CD4-positive, alpha-beta T cell (primary cell): ENCODE data around the gene DPYSL4. TPM values are rescaled to one million over a fixed set of nuclear protein-coding genes. Genes with fewer than 3 reads are reported as not detected.

Experiments used
- ATAC-seq: fragments of 200-7000 bp; cut with Tn5 transposase; one replicate; pipeline ENCODE4 v1.10.0; 2022; ENCODE audit warnings: mild to moderate bottlenecking; ENCODE audit not compliant: poor library complexity
- CTCF ChIA-PET: fragments of 350-600 bp; sonication (Branson Sonifier 250); formaldehyde crosslinking; loops from one replicate; lab custom pipeline; 2021; ENCODE audit warnings: antibody characterized with exemption, inconsistent platforms; lab: Charles Lee
- POLR2A ChIA-PET: fragments of 350-600 bp; sonication (Branson Sonifier 250); formaldehyde crosslinking; loops from one replicate; lab custom pipeline; 2021; ENCODE audit warnings: antibody characterized with exemption, inconsistent platforms; lab: Charles Lee
- DNase-seq, 14 experiments: peaks; one replicate each; pipeline ENCODE4 v3.0.0-alpha.2; 2013 to 2020; ENCODE audit warnings: mixed read lengths in 2 of 14
- H3K27ac ChIP-seq, 2 donors: one replicate each; pipeline versions ENCODE4 v1.5.1 to v1.7.0; 2013; ENCODE audit warnings: low read length in 2 of 2, low read depth in 1 of 2, mild to moderate bottlenecking in 1 of 2
- H3K27me3 ChIP-seq, 2 experiments: 1 replicate in 1 of 2; 2 replicates in 1 of 2; pipeline versions ENCODE4 v1.6.1 to v1.7.0; 2013; ENCODE audit warnings: low read length in 2 of 2, control low read depth in 1 of 2, mild to moderate bottlenecking in 1 of 2, moderate library complexity in 1 of 2; ENCODE audit not compliant: insufficient read depth in 2 of 2, control insufficient read depth in 1 of 2
- H3K36me3 ChIP-seq: one replicate; pipeline ENCODE4 v1.6.1; 2013; ENCODE audit warnings: low read length, control low read depth; ENCODE audit not compliant: insufficient read depth
- H3K4me1 ChIP-seq: one replicate; pipeline ENCODE4 v1.6.1; 2013; ENCODE audit warnings: low read length, control low read depth; ENCODE audit not compliant: insufficient read depth
- H3K4me3 ChIP-seq: one replicate; pipeline ENCODE4 v1.5.1; 2013; ENCODE audit warnings: mild to moderate bottlenecking, low read length, moderate library complexity
- H3K9me3 ChIP-seq, 2 experiments: 1 replicate in 1 of 2; 2 replicates in 1 of 2; pipeline versions ENCODE4 v1.6.1 to v1.7.0; 2013; ENCODE audit warnings: low read length in 2 of 2, mild to moderate bottlenecking in 2 of 2, control low read depth in 1 of 2, moderate library complexity in 1 of 2; ENCODE audit not compliant: control insufficient read depth in 1 of 2, insufficient read depth in 1 of 2
- H3K27ac Mint-ChIP-seq: one replicate; pipeline ENCODE4 v1.8.0; 2020; ENCODE audit warnings: mixed read lengths
- H3K27me3 Mint-ChIP-seq: one replicate; pipeline ENCODE4 v1.8.0; 2021; ENCODE audit warnings: mixed read lengths
- H3K36me3 Mint-ChIP-seq: one replicate; pipeline ENCODE4 v1.8.0; 2021; ENCODE audit warnings: low read depth, mixed read lengths
- H3K4me1 Mint-ChIP-seq: one replicate; pipeline ENCODE4 v1.8.0; 2021; ENCODE audit warnings: low read depth, mixed read lengths
- H3K4me3 Mint-ChIP-seq: one replicate; pipeline ENCODE4 v1.8.0; 2020; ENCODE audit warnings: mild to moderate bottlenecking, mixed read lengths
- H3K9me3 Mint-ChIP-seq: one replicate; pipeline ENCODE4 v1.8.0; 2020; ENCODE audit warnings: mixed read lengths
- CTCF ChIP-seq: fragments of 200-600 bp; IDR thresholded peaks from one replicate; pipeline ENCODE4 v1.8.0; 2022; ENCODE audit warnings: antibody characterized with exemption, mild to moderate bottlenecking
- intact Hi-C, 2 experiments: fragments of 100-400 bp; cut with DNase I in 1 of 2; cut with micrococcal nuclease in 1 of 2; formaldehyde crosslinking; loops; one replicate each; pipeline versions ENCODE4 v1.15.1 to v1.9.0; 2023 to 2025; cut with DNase I, micrococcal nuclease
- total RNA-seq, 174 experiments: library from RNA in 2 of 174; stranded (reverse) in 2 of 174; gene quantifications; one replicate each; pipeline ENCODE4 v1.2.3 and lab custom pipeline; 2021 to 2026

DPYSL4 gene
- total RNA-seq, 2 experiments from 2014 or later = 0.64 to 0.96 TPM

GRCh38 chr10:132207536-132208461 is 21.1 kb downstream of the DPYSL4 start:
- peaks cover 0 to 7% of the 10 kb centered on the region in 2 experiments for H3K9me3 ChIP-seq
- intact Hi-C loops = no loop called here
- no peak for TF ChIP-seq CTCF
- peaks cover 3% of the 10 kb centered on the region for H3K36me3 ChIP-seq
- ATAC-seq = no peak
- no peaks in the 10 kb centered on the region for H3K9me3 Mint-ChIP-seq
- no peaks in the 10 kb centered on the region for H3K27me3 ChIP-seq
- peaks cover 8% of the 10 kb centered on the region for H3K36me3 Mint-ChIP-seq
- H3K4me3 Mint-ChIP-seq = no peak overlapping the region
- no peak for DNase-seq
- H3K27ac ChIP-seq = no peak overlapping the region
- ChIA-PET CTCF (no interaction called here), POLR2A (interaction anchor here (0.6 kb wide), 1 partner anchor 88 kb away, joined by 3 read pairs; no protein-coding TSS in a partner anchor)
- H3K4me1 ChIP-seq = no peaks in the 10 kb centered on the region
- no peak overlapping the region for H3K4me3 ChIP-seq
- H3K4me1 Mint-ChIP-seq = no peaks in the 10 kb centered on the region
- H3K27ac Mint-ChIP-seq = no peak overlapping the region
- H3K27me3 Mint-ChIP-seq = no peaks in the 10 kb centered on the region

GRCh38 chr10:132208462-132209050 is 21.8 kb downstream of the DPYSL4 start:
- intact Hi-C loops = no loop called here
- H3K36me3 ChIP-seq = peaks cover 3% of the 10 kb centered on the region
- Mint-ChIP-seq H3K36me3 (peaks cover 11% of the 10 kb centered on the region), H3K9me3 (peaks cover 2% of the 10 kb centered on the region), H3K4me1 (no peaks in the 10 kb centered on the region), H3K27ac (no peak overlapping the region), H3K4me3 (no peak overlapping the region), H3K27me3 (no peaks in the 10 kb centered on the region)
- POLR2A ChIA-PET = no interaction called here
- no peaks in the 10 kb centered on the region for H3K4me1 ChIP-seq
- DNase-seq (no peak), ATAC-seq (no peak)
- H3K27me3 ChIP-seq = no peaks in the 10 kb centered on the region
- H3K4me3 ChIP-seq = no peak overlapping the region
- H3K27ac ChIP-seq = no peak overlapping the region
- TF ChIP-seq CTCF = no peak
- H3K9me3 ChIP-seq = peaks cover 0 to 14% of the 10 kb centered on the region in 2 experiments
- CTCF ChIA-PET = no interaction called here

GRCh38 chr10:132209130-132209529 is 22.4 kb downstream of the DPYSL4 start:
- Mint-ChIP-seq H3K27ac (no peak overlapping the region), H3K9me3 (peaks cover 4% of the 10 kb centered on the region), H3K27me3 (no peaks in the 10 kb centered on the region), H3K4me3 (no peak overlapping the region), H3K4me1 (no peaks in the 10 kb centered on the region), H3K36me3 (peaks cover 17% of the 10 kb centered on the region)
- H3K4me3 ChIP-seq = no peak overlapping the region
- ATAC-seq (no peak), DNase-seq (no peak)
- H3K36me3 ChIP-seq = peaks cover 3% of the 10 kb centered on the region
- no peak overlapping the region for H3K27ac ChIP-seq
- intact Hi-C loops = no loop called here
- H3K27me3 ChIP-seq = no peaks in the 10 kb centered on the region
- POLR2A ChIA-PET = no interaction called here
- CTCF ChIA-PET = no interaction called here
- H3K9me3 ChIP-seq = peaks cover 0 to 14% of the 10 kb centered on the region in 2 experiments
- TF ChIP-seq CTCF = no peak
- no peaks in the 10 kb centered on the region for H3K4me1 ChIP-seq
